SU-DHL-6 (cell line): ENCODE results near the gene NCBP3.

ENCODE experiments used
- H2AFZ ChIP-seq: fragments of 200-600 bp; sonication (generic); 2 replicates; pipeline ENCODE4 v1.6.1; 2014; ENCODE audit warnings: low read depth, mild to moderate bottlenecking, moderate library complexity, mixed read lengths, antibody characterized with exemption, low read length; ENCODE audit not compliant: severe bottlenecking
- H3F3A ChIP-seq: fragments of 200-600 bp; shearing (Covaris generic); 2 replicates; pipeline ENCODE4 v1.6.0; 2016; ENCODE audit warnings: antibody characterized with exemption, mild to moderate bottlenecking; ENCODE audit not compliant: insufficient read depth
- H3K27ac ChIP-seq: fragments of 200-600 bp; sonication (generic); 2 replicates; pipeline ENCODE4 v1.5.1; 2016; ENCODE audit warnings: low read depth, mild to moderate bottlenecking, low read length, moderate library complexity, mixed read lengths
- H3K27me3 ChIP-seq: fragments of 200-600 bp; sonication (generic), shearing (Covaris generic); 2 replicates; pipeline ENCODE4 v1.6.0; 2014; ENCODE audit warnings: mild to moderate bottlenecking, low read length
- H3K36me3 ChIP-seq: fragments of 200-600 bp; sonication (generic); 2 replicates; pipeline ENCODE4 v1.6.1; 2014; ENCODE audit warnings: mild to moderate bottlenecking, low read length, mixed read lengths
- H3K4me2 ChIP-seq: fragments of 300-600, 200-600 bp; shearing (Covaris generic), sonication (generic); 2 replicates; pipeline ENCODE4 v1.6.0; 2014; ENCODE audit warnings: low read length, low read depth, mild to moderate bottlenecking; ENCODE audit not compliant: poor library complexity, severe bottlenecking
- H3K4me3 ChIP-seq: fragments of 200-600 bp; sonication (generic); 2 replicates; pipeline ENCODE4 v1.5.1; 2014; ENCODE audit warnings: antibody characterized with exemption, low read length, mild to moderate bottlenecking, mixed read lengths; ENCODE audit not compliant: insufficient read depth, poor library complexity, severe bottlenecking
- H3K79me2 ChIP-seq: fragments of 200-600 bp; sonication (generic); 2 replicates; pipeline ENCODE4 v1.6.1; 2014; ENCODE audit warnings: mild to moderate bottlenecking, low read length, moderate library complexity; ENCODE audit not compliant: insufficient read depth
- H3K9ac ChIP-seq: fragments of 200-600 bp; sonication (generic); 2 replicates; pipeline ENCODE4 v1.7.0; 2014; ENCODE audit warnings: mild to moderate bottlenecking, low read length
- H3K9me2 ChIP-seq: fragments of 200-600 bp; sonication (generic); replicated peaks from 2 replicates; pipeline ENCODE4 v1.6.1; 2014; ENCODE audit warnings: low read length; ENCODE audit not compliant: insufficient read depth
- H3K9me3 ChIP-seq: fragments of 200-600 bp; sonication (generic); 2 replicates; pipeline ENCODE4 v1.6.1; 2014; ENCODE audit warnings: low read length, mixed read lengths; ENCODE audit not compliant: insufficient read depth
- H4K20me1 ChIP-seq: fragments of 200-600 bp; sonication (generic); 2 replicates; pipeline ENCODE4 v1.6.1; 2014; ENCODE audit warnings: low read depth, mild to moderate bottlenecking, antibody characterized with exemption, low read length, moderate library complexity, mixed read lengths
- EZH2phosphoT487 ChIP-seq: fragments of 200-600 bp; sonication (generic), shearing (Covaris generic); conservative IDR thresholded peaks from 2 replicates; pipeline ENCODE4 v1.6.1; 2018; ENCODE audit warnings: mild to moderate bottlenecking, antibody characterized with exemption, low read length, moderate library complexity, mixed read lengths
- TF ChIP-seq, protein P1 (sequence below): fragments of 200-600 bp; sonication (generic); IDR thresholded peaks from one replicate; pipeline ENCODE4 v1.5.1; 2017; ENCODE audit warnings: antibody characterized with exemption, mild to moderate bottlenecking, low read length, moderate library complexity; ENCODE audit not compliant: insufficient read depth, poor library complexity, severe bottlenecking

The NCBP3 gene

DNA sequence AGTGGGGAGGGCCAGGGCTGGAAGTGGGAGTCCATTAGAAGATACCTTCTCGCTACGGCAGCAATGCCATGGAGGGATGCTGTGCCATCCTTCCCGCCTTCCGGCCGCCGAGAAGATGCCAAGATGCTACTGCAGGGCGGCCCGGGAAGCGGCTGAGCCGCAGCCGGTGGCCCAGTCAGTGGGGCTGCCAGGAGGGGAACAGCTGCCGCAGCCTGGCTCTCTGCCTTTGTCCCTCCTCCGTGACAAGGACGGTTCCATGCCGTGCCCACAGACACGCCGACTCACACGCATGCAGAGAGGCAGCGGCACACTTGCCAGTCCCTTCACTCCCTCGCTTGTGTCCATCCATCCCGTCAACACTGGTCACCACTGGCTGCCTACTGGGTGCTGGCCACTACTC lies 20.2 kb upstream of the NCBP3 start:
- no peaks in the 10 kb centered on the region for H4K20me1 ChIP-seq
- H3K27ac ChIP-seq, result no peak overlapping the region
- H3K4me3 ChIP-seq, result no peak overlapping the region
- no peaks in the 10 kb centered on the region for H3K79me2 ChIP-seq
- H3F3A ChIP-seq, result no peaks in the 10 kb centered on the region
- TF ChIP-seq, protein P1, sequence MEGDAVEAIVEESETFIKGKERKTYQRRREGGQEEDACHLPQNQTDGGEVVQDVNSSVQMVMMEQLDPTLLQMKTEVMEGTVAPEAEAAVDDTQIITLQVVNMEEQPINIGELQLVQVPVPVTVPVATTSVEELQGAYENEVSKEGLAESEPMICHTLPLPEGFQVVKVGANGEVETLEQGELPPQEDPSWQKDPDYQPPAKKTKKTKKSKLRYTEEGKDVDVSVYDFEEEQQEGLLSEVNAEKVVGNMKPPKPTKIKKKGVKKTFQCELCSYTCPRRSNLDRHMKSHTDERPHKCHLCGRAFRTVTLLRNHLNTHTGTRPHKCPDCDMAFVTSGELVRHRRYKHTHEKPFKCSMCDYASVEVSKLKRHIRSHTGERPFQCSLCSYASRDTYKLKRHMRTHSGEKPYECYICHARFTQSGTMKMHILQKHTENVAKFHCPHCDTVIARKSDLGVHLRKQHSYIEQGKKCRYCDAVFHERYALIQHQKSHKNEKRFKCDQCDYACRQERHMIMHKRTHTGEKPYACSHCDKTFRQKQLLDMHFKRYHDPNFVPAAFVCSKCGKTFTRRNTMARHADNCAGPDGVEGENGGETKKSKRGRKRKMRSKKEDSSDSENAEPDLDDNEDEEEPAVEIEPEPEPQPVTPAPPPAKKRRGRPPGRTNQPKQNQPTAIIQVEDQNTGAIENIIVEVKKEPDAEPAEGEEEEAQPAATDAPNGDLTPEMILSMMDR, result no peak
- no peak for TF ChIP-seq EZH2phosphoT487
- H3K27me3 ChIP-seq, result no peaks in the 10 kb centered on the region
- no peak overlapping the region for H3K4me2 ChIP-seq
- H3K36me3 ChIP-seq, result no peaks in the 10 kb centered on the region
- no peaks in the 10 kb centered on the region for H3K9me3 ChIP-seq
- no peaks in the 10 kb centered on the region for H3K9me2 ChIP-seq
- H3K9ac ChIP-seq, result no peak overlapping the region
- H2AFZ ChIP-seq, result no peak overlapping the region

DNA sequence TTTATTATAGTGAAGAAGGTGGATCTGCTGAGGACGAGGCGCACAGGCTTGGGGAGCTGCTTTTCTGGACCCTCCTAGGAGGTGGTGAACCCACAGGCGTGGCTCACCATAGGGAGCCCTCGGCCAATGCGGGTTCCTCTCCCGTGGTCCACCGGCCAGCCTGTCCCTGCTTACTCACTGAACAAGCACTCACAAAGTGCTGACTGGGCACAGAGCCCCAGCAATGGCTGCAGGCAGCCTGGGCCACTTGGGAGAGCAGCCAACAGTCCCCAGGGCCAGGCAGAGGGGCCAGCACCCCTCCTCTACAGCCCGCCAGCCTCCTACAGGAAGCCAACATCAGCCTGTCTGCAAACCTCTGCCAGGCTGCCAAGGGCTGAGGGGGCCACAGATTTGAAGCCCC lies 19.1 kb upstream of the NCBP3 start:
- Histone ChIP-seq H3K27me3 (no peaks in the 10 kb centered on the region), H4K20me1 (no peaks in the 10 kb centered on the region), H3K36me3 (no peaks in the 10 kb centered on the region), H3K9ac (no peak overlapping the region), H2AFZ (no peak overlapping the region), H3K4me2 (no peak overlapping the region), H3K9me3 (no peaks in the 10 kb centered on the region), H3F3A (no peaks in the 10 kb centered on the region), H3K27ac (no peak overlapping the region), H3K4me3 (no peak overlapping the region), H3K79me2 (no peaks in the 10 kb centered on the region), H3K9me2 (no peaks in the 10 kb centered on the region)
- TF ChIP-seq, protein P1, result no peak
- TF ChIP-seq EZH2phosphoT487, result no peak

DNA sequence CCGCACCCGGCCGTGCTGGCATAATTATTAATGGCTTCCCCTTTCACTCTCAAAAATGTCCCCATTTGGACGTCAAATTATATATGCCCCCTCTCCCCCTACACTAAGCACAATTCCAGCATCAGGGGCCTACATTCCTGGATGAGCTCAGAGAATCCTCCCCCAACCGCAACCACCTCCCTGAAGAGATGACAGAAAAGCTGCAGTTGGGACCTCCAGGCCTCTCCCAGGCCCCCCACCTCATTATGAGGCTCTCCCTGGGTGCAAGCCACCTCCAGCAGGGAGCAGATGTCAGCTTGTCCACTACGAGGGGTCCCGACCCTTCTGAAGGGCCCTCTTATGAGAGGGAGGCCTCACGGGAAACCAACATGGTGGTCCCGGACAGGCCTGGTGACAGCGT lies 18.5 kb upstream of the NCBP3 start:
- Histone ChIP-seq H3K9ac (no peak overlapping the region), H3K4me3 (no peak overlapping the region), H3K4me2 (no peak overlapping the region), H3K9me2 (no peaks in the 10 kb centered on the region), H3K79me2 (no peaks in the 10 kb centered on the region), H3K27me3 (no peaks in the 10 kb centered on the region), H2AFZ (no peak overlapping the region), H3K36me3 (no peaks in the 10 kb centered on the region), H3K9me3 (no peaks in the 10 kb centered on the region), H3K27ac (no peak overlapping the region), H4K20me1 (no peaks in the 10 kb centered on the region), H3F3A (no peaks in the 10 kb centered on the region)
- TF ChIP-seq, protein P1, result no peak
- no peak for TF ChIP-seq EZH2phosphoT487
